AG08396 (cell line): ENCODE measurements around the gene PPTC7.
A peak's percentile ranks its signal among the peaks of the same experiment; 100 is the strongest.
"Not testable (repeated sequence)": the region's sequence is repeated elsewhere in the genome, so short reads cannot be mapped to it uniquely, and the experiment has no call there.

Experiments used
- DNase-seq: peaks from one replicate; pipeline ENCODE4 v3.0.0; 2012; ENCODE audit warnings: low spot score, mixed read lengths

The PPTC7 gene, protein sequence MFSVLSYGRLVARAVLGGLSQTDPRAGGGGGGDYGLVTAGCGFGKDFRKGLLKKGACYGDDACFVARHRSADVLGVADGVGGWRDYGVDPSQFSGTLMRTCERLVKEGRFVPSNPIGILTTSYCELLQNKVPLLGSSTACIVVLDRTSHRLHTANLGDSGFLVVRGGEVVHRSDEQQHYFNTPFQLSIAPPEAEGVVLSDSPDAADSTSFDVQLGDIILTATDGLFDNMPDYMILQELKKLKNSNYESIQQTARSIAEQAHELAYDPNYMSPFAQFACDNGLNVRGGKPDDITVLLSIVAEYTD

DNA sequence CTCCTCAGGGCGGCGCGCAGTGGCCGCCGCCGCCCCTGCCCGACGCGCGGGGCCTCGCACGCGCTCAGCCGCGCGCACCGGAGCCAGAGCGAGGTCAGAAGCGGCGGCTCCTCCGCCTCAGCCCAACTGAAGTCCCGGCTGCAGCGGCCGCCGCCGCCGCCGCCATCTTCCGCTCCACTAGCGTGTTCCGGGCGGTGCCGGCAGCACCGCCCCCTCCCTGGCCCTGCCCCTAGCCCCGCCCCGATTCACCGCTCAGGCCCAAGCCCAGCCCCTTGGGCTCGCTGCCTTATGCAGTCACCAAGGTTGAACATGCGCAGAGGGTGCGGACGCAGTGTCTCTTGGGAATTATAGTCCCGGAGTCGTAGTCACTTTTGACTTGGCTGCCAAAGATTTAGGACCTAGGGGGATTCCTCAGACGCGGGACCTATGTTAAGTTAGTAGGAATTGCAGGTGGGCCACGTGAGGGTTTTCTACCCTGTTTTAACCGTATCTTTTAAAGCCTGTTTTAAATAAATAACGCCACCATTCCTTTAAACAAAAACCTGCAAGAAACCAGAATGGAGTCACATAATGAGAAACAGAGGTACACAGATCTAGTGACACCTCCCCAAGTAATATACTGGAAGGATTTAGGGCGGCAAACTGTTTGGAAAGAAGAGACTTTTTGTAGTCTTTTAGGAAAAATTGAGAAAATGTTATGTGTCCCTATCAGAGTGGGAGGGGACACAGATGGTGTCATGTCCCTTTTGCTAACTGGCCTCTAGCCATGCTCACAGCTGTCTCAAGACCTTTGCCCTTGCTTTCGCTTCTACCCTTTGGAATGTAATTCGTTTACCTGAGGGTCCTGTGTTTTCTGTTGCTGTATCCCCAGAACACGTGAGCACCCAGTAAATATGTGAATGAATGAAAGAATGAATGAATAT lies at the start of gene PPTC7:
Gene PPTC7, minus strand, starts transcription at position 182 of the 923 bp plus-strand sequence. CDS start 287 bp downstream, outside the sequence.
- DNase-seq, result peak; percentile 95

DNA sequence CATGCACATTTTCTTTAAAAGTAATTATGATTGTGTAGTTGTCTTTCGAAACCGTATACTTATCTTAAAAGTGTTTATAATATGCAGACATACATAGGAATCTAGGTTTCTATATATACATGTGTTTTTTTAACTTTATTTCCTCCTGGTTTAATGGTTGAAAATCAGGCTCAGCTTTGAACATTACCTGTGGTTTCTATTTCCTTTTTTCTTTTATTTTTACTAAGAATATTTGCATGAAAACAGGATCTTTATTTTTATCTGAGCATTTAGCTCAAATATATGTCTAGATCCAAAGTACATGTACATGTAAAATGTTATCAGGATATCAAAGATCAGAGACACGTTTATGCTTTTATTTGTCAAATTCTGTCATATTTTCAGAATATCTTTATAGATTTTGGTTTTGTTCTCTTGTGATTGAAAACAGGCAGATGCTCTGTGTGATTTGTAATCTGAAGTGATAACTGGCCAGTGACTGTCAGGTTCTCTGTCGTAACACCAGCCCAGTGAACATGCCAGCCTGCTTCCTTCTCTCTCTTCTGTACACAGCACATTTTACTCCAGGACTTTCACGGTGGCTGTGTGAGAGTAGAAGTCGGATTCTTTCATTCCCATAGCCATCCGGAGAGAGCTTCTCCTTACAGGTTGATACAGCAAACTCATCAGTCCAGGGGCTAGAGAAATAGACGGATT lies 44.5 kb upstream of the PPTC7 start:
- no peak for DNase-seq

DNA sequence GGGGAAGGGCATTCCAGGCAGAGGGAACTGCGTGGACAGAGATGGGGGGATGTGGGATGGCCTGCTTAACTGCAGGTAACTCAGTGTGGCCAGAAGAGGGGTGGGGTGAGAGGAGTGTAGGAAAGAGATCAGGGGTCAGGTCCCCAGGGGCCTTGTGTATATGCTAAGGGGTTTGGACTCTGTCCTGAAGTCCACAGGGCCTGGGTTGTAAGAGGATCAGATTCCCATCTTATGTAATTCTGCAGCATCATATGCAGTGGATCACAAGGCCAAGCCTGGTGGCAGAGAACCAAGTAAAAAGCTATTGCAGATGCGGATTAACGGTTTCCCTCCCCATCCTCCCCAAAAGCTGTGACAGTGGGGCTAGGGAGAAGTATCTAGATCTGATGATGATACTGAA lies 39.5 kb upstream of the PPTC7 start:
- DNase-seq, result no peak

DNA sequence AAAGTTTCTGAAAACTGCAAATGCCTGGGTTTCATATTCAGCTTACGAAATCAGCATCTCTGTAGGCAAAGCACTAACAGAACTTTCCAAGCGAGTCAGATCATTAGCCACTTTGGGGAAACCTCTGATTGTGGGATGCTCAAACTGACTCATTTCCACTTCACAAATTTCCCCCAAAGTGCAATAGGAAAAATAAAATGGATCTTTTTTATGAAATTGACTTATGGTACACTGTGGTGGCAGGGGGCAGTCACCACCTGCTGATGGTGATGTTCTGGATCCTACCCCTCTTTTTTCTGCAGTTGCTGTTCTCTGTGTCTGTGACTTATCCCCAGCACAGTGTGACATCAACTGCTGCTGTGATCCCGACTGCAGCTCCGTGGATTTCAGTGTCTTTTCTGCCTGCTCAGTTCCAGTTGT lies 36.4 kb upstream of the PPTC7 start:
- no peak for DNase-seq

DNA sequence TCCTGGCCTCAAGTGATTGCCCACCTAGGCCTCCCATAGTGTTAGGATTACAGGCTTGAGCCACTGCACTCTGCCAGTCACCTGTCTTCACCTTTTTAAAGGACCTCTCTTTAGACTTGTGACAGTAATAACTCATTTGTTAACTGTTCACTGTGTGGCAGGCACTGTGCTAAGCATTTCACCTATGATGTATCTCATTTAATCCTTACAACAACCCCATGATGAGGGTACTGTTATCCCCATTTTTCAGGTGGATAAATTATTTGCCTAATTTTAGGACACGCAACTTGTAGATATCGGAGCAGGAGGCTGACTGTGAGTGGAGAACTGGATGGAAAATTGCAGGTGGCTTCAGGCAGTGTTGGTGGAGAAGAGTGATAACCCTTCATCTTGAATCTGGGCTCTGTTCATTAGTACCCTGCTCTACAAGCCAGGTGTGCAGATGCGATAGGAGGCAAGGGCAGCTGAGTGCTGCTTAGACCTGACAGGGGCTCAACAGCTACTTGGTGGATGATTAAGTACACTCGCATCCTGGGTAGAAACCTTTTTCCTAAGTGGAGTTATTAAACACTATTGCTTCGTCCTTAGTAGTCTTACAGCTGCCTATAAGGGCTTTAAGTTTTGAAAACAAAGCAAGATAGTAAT lies 33.5 kb upstream of the PPTC7 start:
- no peak for DNase-seq

DNA sequence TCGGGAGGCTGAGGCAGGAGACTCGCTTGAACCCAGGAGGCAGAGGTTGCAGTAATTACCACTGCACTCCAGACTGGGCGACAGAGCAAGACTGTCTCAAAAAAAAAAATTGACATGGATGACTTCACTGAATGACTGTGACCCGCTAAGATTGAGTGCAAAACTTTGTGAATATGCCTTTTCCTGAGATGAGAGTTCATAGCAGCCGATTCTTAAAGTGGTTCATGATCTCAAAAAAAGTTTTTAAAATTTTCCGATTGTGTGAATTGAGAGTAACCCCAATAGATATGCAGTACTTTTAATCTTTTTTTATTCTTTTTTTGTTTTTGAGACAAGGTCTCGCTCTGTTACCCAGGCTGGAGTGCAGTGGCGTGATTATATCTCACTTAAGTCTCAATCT lies 32.1 kb upstream of the PPTC7 start:
- DNase-seq, result no peak

DNA sequence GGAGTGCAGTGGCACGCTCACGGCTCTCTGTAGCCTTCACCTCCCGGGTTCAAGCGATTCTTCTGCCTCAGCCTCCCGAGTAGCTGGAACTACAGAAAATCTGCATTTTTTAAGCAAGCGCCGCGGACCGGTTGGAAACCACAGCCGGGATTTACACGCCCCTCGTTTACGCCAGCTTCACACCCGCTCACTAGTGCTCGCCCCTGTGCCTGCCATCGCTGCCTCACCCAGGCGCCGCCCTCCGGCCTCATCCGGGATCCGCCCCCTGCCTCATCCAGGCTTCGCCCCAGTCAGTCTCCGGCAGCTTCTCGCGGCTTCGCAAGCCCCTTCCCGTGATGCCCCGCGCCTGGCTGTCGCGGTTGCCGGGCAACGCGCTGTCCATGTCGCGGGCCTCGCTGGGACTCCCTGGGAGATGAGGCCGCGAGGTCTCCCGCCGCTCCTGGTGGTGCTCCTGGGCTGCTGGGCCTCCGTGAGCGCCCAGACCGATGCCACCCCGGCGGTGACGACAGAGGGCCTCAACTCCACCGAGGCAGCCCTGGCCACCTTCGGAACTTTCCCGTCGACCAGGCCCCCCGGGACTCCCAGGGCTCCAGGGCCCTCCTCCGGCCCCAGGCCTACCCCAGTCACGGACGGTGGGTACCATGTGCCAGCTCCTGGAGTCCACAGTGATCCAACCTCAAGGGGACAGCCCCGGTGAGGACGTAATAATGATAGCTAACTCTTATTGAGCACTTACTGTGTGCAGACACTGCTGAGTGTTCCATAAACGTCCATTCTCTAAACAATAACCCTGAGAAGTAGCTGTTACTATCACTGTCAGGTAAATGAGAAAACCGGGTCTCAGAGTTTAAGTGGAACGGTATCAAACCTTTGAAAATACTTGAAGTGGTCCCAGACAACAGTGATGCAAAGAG lies 30.9 kb upstream of the PPTC7 start, which contains the start of gene TCTN1:
Gene TCTN1, plus strand, starts transcription at position 359 of the 914 bp plus-strand sequence. Its CDS starts 54 bp downstream, at position 413.
- peak; percentile 99 for DNase-seq

DNA sequence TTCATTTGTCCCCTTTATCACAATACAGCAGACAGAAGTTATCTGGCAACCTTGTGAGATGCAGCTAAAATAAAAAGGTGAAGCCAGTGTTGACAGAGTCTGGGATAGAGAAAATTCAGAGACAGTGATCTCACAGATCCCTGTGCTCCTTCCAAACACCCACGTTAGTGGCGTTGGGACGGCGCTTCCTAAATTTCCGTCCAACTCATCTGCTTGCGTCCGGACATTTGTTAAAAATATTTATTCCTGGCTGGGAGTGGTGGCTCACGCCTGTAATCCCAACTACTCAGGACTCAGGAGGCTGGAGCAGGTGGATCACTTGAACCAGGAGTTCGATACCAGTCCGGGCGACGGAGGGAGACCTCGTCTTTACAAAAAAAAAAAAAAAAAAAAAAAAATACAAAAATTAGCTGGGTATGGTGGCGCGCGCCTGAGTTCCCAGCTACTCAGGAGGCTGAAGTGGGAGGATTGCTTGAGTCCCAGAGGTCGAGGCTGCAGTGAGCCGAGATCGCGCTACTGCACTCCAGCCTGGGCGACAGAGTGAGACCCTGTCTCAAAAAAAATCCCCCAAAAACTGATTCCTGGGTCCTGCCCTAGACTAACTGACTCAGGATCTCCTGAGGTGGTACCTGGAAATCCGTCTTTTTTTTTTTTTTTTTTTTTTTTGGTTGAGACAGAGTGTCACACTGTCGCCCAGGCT lies 30.1 kb upstream of the PPTC7 start:
- no peak for DNase-seq

DNA sequence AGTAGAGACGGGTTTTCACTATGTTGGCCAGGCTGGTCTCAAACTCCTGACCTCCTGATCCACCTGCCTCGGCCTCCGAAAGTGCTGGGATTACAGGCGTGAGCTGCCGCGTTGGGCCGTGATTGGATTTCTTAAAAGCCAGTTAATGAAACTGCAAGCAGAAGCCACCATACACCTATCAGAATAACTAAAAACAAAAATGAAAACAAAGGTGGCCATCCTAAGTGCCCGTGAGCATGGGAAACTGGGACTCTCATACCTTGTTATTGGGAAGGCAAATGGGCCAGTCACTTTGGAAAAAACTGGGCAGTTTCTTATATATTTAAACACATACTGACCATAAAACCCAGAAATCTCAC lies 23.1 kb upstream of the PPTC7 start:
- no peak for DNase-seq

DNA sequence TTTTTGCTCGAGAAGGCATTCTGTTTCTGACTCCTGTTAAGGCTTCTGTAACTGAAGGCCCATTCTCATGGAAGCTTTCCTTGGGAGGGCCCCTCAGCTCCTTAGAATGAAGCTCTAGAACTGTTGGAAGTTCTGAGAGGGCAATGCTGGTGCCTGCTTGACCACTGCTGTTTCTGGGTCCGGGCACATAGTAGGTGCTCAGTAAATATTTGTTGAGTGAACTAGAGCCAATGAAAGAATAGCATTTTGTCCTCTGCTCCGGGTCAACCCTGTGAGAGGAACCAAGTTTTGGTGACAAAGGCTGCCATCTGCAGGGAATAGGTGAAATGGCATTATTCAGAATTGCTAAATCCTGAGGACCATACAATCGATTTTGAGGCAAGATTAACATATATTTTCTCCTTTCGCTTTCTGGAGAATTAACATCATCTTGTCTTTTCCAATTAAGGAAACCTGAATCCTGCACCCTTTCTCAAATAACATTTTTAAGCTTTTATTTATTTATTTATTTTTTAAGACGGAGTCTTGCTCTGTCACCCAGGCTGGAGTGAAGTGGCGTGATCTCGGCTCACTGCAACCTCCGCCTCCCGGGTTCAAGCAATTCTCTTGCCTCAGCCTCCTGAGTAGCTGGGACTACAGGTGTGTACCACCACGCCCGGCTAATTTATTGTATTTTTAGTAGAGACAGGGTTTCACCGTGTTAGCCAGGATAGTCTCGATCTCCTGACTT lies 19.1 kb upstream of the PPTC7 start:
- peak; percentile 63 for DNase-seq

DNA sequence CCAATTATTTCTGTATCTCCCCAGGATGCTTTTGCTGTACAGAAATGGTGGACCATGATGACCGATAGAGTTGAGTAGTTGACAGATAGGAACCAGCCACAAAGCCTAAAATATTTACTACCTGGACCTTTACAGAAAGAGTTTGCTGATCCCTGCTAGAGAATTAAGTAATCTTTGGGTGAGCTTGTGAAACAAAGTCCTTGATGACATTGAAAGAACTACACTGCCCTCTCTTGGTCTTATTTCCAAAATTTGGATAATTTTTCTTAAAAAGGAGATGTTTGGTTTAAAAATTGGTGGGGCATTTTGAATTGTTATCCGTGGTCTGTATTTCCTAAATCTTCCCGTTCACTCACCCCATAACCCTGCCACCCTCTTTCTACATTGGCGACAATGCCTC lies 17.1 kb upstream of the PPTC7 start:
- peak; percentile 43 for DNase-seq

DNA sequence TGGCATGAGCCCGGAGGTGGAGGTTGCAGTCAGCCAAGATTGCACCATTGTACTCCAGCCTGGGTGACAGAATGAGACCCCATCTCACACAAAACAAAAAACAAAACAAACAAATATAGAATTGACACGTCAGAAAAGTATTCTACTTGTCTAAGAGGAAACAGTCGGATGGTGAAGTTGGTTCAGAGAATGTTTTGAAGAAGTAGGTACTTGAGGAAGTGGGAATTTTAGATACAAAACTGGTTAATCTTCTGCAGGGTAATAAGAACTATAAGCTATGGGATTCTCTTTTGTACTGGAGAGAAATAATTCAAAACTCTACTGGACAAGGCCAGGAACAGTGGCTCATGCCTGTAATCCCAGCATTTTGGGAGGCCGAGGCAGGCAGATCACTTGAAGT lies 16.2 kb upstream of the PPTC7 start:
- DNase-seq, result no peak

DNA sequence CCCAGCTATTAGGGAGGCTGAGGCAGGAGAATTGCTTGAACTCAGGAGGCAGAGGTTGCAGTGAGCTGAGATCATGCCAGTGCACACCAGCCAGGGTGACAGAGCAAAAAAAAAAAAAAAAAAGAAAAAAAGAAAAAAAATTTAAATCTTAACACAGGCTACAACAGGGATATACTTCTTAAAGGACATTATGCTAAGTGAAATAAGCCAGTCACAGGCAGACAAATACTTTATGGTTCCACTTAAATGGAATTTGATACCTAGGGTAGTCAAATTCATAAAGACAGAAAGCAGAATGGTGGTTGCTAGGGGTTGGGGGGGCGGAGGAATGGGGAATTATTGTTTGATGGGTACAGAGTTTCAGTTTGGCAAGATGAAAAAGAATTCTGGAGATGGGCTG lies 14.8 kb upstream of the PPTC7 start:
- DNase-seq, result no peak

DNA sequence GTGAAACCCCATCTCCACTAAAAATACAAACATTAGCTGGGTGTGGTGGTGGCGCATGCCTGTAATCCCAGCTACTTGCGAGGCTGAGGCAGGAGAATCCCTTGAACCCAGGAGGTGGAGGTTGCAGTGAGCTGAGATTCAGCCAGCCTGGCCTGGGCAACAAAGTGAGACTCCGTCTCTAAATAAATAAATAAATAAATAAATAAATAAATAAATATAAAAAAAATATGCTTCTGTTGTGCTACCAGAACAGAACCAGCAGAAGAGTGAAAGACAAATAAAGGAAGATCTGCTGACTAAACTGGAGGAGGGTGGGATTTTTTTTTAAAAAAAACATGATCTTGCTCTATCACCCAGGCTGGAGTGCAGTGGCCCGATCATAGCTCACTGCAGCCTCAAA lies 9.8 kb upstream of the PPTC7 start:
- not testable (repeated sequence) for DNase-seq

DNA sequence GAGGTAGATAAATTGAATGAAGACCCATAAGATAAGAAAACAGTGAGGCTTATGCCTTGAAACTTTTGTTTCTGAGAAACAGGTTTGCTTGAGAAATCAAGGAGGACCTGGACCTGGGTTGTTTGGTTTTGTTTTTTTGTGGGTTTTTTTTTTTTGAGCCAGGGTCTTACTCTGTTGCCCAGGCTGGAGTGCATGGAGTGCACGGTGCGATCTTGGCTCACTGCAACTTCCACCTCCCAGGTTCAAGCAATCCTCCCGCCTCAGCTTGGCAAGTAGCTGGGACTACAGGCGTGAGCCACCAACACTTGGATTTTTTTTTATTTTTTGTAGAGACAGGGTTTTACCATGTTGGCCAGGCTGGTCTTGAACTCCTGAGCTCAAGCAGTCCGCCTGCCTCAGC lies 9.0 kb upstream of the PPTC7 start:
- DNase-seq, result no peak

DNA sequence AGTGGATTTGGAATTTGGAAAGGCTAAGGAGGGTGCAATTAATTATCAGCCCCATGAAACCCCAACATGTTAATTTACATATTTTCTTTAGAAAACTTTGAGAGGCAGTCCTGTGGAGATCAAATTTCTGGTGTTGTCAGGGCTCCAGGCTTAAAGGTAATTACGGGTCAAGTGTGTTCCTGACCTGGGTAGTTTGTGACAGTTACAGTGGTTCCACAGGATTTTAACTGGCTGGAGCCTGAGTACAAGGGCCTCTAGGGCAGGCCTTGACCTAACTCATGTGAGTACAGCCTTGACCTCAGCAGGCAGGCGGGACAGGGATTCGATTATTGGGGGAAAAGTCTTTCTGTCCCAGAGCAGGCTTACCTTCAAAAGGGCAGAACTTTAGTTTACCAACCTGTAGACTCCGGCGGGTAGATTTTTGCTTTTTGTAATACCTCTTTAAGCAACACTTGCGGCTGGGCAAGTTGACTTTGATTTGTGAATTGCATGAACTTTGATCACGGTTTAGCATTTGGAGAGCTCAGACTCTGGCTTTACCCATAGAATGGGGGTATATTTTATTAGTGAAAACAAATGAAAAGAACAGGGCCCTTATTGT lies 8.4 kb upstream of the PPTC7 start:
- no peak for DNase-seq

DNA sequence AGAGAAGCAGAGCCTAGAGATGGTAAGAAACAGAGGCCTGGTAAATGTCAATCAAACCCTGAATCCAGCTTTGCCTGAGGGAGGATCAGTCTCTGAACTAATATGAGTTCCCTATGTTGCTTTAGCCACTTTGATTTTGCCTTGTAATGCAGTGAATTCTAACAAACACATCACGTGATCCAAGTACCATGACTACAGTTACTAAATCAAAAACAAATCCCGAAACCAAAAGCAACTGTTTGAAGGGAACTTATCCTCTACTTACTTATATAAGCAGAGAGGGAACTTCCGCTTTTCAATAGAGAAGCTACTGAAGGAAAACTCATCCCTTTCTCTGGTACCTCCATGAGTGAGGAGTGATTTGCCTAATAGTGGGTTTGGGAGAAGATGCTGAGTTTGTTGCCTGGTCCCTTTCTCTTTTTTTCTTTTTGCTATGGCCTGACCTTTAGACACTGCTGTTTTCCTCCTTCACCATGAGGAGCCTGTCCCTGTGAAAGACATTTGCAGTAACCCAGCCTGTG lies 7.7 kb upstream of the PPTC7 start:
- DNase-seq, result peak; percentile 57

DNA sequence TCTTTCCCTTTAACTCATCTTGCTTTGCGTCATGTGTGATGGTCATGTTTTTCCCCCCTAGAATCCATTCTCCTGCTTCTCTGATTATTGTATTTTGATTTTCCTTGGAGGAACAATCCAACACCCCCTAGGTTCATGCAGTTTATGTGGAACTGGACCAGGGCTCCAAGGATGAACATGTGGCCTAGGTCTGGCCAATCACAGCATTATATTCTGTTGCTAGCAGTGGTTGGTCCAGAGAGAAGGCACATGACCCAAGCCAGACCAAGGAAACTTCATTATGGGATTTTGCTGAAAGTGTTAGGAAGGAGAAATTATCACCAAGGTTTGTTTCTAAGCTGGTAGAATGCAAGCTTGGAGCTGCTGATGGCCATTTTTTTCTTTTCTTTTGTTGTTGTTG lies 6.9 kb upstream of the PPTC7 start:
- DNase-seq, result no peak

DNA sequence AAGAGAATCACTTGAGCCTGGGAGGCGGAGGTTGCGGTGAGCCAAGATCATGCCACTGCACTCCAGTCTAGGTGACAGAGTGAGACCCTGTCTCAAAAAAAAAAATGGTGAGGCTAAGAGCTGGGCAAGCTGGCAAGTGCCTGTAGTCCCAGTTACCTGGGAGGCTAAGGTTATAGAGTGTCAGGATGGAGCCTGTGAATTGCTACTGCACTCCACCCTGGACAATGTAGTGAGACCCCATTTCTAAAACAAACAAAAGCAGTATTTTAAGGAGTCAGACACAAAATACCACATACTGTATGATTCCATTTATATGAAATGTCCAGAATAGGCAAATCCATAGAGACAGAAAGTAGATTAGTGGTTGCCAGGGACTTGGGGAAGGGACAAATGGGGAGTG lies 4.0 kb upstream of the PPTC7 start:
- not testable (repeated sequence) for DNase-seq
